K562 (cell line): ENCODE data around the gene ARSI. TPM values are rescaled to one million over a fixed set of nuclear protein-coding genes. Genes with fewer than 3 reads are reported as not detected.

ENCODE experiments used
- ELK3 ChIP-seq: fragments of 450-650 bp; formaldehyde crosslinking; IDR thresholded peaks from 2 replicates; pipeline ENCODE4 v1.4.0; 2020; ENCODE audit warnings: mild to moderate bottlenecking
- GATAD2B ChIP-seq: fragments of 450-650 bp; IDR thresholded peaks from 2 replicates; pipeline ENCODE4 v1.6.1; 2017; ENCODE audit warnings: mild to moderate bottlenecking, borderline replicate concordance
- HINFP ChIP-seq: fragments of 450-650 bp; conservative IDR thresholded peaks from 2 replicates; pipeline ENCODE4 v1.6.1; 2016; ENCODE audit warnings: missing genetic modification characterization, low read depth, mild to moderate bottlenecking, control low read depth, missing compliant biosample characterization
- ILF3 ChIP-seq: fragments of 450-650 bp; IDR thresholded peaks from 2 replicates; pipeline ENCODE4 v1.6.1; 2018; ENCODE audit warnings: antibody characterized with exemption, mild to moderate bottlenecking, moderate library complexity, borderline replicate concordance
- KLF10 ChIP-seq: fragments of 250-450 bp; sonication (Bioruptor Pico); IDR thresholded peaks from 2 replicates; pipeline ENCODE4 v1.6.1; 2021; ENCODE audit warnings: matching md5 sums
- MXD1 ChIP-seq: fragments of 250-450 bp; sonication (Bioruptor Pico); IDR thresholded peaks from 2 replicates; pipeline ENCODE4 v1.8.0; 2021; ENCODE audit warnings: borderline replicate concordance, mild to moderate bottlenecking, moderate library complexity; ENCODE audit not compliant: poor library complexity, severe bottlenecking
- PHF21A ChIP-seq: fragments of 450-650 bp; IDR thresholded peaks from 2 replicates; pipeline ENCODE4 v1.6.1; 2017; ENCODE audit warnings: low read depth, borderline replicate concordance
- ZNF24 ChIP-seq: fragments of 450-650 bp; IDR thresholded peaks from 2 replicates; pipeline ENCODE4 v1.6.1; 2016
- ZNF444 ChIP-seq: fragments of 250-450 bp; sonication (Bioruptor Pico); IDR thresholded peaks from 2 replicates; pipeline ENCODE4 v1.4.0; 2020; ENCODE audit warnings: mild to moderate bottlenecking, moderate library complexity
- ZNF717 ChIP-seq: fragments of 250-450 bp; sonication (Bioruptor Pico); IDR thresholded peaks from 2 replicates; pipeline ENCODE4 v1.5.0; 2021
- ZNF764 ChIP-seq: fragments of 250-450 bp; sonication (Bioruptor Pico); IDR thresholded peaks from 2 replicates; pipeline ENCODE4 v1.4.0; 2020; ENCODE audit warnings: low read depth, mild to moderate bottlenecking, moderate library complexity
- polyA plus RNA-seq, 8 experiments: library from polyadenylated mRNA; depleted of rRNA in 4 of 8; stranded (reverse) in 5 of 8; unstranded in 3 of 8; fragments of >200 nt; fragmentation: Nextera tagmentation in 2 of 8; fragmentation: Illumina TruSeq in 1 of 8; extraction: Ambion mirVana in 2 of 8; extraction: Trizol in 1 of 8; gene quantifications; 2 replicates each; pipeline versions ENCODE4 v1.2.1 to v1.2.3, GENCODE V29; 2011 to 2014; ENCODE audit warnings: inconsistent platforms in 1 of 8, missing spikeins in 1 of 8
- total RNA-seq, 7 experiments: library from RNA; depleted of rRNA in 6 of 7; stranded (reverse); fragments of >200 nt in 6 of 7; fragmentation: Illumina TruSeq in 2 of 7; extraction: Trizol in 2 of 7; gene quantifications; 2 replicates each; pipeline versions ENCODE4 v1.2.1 to v1.2.3, GENCODE V29; 2011 to 2021; ENCODE audit warnings: low replicate concordance in 1 of 7
- TF ChIP-seq, protein P1 (sequence below): fragments of 450-650 bp; IDR thresholded peaks from 2 replicates; pipeline ENCODE4 v1.6.1; 2016
- TF ChIP-seq, protein P2 (sequence below), 2 experiments: fragments of 450-650 bp; IDR thresholded peaks; 2 replicates each; pipeline ENCODE4 v1.6.1; 2016; ENCODE audit warnings: mild to moderate bottlenecking in 2 of 2, borderline replicate concordance in 1 of 2, low read depth in 1 of 2, moderate library complexity in 1 of 2

ARSI gene
- total and polyA plus RNA-seq, 9 of the 15 experiments (the other 6 are each of a cell fraction or from before 2014, with no cell fraction given): 0.04 to 0.07 TPM; not detected in 7

DNA sequence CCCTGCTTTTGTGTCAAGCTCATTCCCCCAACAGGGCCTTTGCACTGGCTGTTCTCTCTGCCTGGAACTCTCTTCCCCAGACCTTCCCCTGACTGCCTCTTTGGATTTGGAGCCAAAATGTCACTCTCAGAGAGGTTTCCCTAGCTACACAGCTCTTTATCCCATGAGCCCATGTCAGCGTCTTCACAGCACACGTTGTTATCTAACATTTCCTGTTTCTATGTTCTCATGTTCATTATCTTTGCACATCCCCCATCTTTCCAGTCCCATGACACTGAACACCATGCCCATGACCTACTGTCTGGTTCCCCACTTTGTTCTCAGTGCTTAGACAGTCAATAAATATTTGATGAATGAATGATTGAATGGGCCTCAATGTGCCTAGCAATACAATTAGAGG lies 26.3 kb upstream of the ARSI start (continued):
- TF ChIP-seq GATAD2B: no peak
- TF ChIP-seq ZNF24: peak; percentile 59; the same call in 1 of the 2 replicates
- no peak for TF ChIP-seq PHF21A
- TF ChIP-seq ZNF764 (CRISPR knock-in tag): no peak
- no peak for TF ChIP-seq ILF3
- TF ChIP-seq ELK3: no peak
- no peak for TF ChIP-seq MXD1
- no peak for TF ChIP-seq KLF10 (CRISPR knock-in tag)
- TF ChIP-seq, protein P1, sequence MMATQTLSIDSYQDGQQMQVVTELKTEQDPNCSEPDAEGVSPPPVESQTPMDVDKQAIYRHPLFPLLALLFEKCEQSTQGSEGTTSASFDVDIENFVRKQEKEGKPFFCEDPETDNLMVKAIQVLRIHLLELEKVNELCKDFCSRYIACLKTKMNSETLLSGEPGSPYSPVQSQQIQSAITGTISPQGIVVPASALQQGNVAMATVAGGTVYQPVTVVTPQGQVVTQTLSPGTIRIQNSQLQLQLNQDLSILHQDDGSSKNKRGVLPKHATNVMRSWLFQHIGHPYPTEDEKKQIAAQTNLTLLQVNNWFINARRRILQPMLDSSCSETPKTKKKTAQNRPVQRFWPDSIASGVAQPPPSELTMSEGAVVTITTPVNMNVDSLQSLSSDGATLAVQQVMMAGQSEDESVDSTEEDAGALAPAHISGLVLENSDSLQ: peak; percentile 57; the same call in 1 of the 2 replicates
- TF ChIP-seq, protein P2, sequence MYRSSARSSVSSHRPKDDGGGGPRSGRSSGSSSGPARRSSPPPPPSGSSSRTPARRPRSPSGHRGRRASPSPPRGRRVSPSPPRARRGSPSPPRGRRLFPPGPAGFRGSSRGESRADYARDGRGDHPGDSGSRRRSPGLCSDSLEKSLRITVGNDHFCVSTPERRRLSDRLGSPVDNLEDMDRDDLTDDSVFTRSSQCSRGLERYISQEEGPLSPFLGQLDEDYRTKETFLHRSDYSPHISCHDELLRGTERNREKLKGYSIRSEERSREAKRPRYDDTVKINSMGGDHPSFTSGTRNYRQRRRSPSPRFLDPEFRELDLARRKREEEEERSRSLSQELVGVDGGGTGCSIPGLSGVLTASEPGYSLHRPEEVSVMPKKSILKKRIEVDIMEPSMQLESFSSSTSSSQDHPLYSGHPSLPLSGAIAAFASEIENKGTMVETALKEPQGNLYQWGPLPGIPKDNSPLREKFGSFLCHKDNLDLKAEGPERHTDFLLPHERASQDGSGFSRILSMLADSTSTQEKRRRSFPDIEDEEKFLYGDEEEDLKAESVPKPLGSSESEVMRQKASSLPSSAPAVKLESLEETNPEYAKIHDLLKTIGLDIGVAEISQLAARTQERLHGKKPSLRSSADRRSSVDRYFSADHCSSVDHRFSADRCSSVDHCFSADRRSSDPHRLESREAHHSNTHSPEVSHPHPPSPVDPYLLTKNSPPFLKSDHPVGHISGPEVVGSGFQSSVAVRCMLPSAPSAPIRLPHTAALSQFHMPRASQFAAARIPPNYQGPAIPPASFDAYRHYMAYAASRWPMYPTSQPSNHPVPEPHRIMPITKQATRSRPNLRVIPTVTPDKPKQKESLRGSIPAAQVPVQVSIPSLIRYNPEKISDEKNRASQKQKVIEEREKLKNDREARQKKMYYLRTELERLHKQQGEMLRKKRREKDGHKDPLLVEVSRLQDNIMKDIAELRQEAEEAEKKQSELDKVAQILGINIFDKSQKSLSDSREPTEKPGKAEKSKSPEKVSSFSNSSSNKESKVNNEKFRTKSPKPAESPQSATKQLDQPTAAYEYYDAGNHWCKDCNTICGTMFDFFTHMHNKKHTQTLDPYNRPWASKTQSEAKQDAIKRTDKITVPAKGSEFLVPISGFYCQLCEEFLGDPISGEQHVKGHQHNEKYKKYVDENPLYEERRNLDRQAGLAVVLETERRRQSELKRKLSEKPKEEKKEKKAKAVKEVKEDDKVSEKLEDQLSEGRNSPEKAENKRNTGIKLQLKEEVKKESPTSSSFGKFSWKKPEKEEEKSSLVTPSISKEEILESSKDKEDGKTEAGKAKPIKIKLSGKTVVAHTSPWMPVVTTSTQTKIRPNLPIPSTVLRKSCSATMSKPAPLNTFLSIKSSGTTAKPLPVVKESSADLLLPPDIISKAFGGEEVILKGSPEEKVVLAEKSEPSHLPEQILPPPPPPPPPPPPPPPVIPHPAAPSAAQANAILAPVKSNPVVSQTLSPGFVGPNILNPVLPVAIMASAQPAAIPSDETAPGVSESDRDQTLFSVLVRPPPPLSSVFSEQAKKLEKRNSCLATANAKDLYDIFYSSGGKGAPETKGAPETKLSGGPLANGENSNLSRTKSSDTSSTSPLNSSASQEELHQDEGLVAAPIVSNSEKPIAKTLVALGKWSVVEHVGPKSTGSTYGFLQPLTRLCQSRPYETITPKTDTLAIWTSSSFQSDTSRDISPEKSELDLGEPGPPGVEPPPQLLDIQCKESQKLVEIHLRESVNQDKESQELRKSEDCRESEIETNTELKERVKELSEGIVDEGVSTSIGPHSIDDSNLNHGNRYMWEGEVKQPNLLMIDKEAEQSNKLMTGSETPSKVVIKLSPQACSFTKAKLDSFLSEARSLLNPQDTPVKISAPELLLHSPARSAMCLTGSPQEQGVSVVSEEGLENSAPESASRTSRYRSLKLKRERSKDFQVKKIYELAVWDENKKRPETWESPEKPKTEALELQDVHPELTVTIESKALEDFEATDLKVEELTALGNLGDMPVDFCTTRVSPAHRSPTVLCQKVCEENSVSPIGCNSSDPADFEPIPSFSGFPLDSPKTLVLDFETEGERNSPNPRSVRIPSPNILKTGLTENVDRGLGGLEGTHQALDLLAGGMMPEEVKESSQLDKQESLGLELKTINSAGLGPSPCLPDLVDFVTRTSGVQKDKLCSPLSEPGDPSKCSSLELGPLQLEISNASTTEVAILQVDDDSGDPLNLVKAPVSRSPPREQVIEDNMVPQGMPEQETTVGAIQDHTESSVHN (IDR thresholded peaks at IDR 0.05; ENCODE audit: borderline replicate concordance in 1 of 2, low read depth in 1 of 2): no peak
- no peak for TF ChIP-seq ZNF444 (CRISPR knock-in tag)
- TF ChIP-seq ZNF717: no peak
- TF ChIP-seq HINFP (tag): no peak
